Left renal pelvis (tissue), 4 donors: ENCODE data around the gene FANCI. TPM values are rescaled to one million over a fixed set of nuclear protein-coding genes. Genes with fewer than 3 reads are reported as not detected.

Experiments used
- DNase-seq, 4 donors: peaks; one replicate each; pipeline ENCODE4 v3.0.0-alpha.2; 2013; ENCODE audit warnings: low read depth in 4 of 4, low spot score in 3 of 4
- polyA plus RNA-seq, 4 donors: library from polyadenylated mRNA; unstranded; fragments of 120-200 nt; gene quantifications; one replicate each; pipeline ENCODE4 v1.2.1, GENCODE V29; 2013; ENCODE audit not compliant: insufficient read length in 4 of 4

Gene FANCI
- polyA plus RNA-seq, 4 donors = 27.9 to 40.4 (median 35.7) TPM

DNA sequence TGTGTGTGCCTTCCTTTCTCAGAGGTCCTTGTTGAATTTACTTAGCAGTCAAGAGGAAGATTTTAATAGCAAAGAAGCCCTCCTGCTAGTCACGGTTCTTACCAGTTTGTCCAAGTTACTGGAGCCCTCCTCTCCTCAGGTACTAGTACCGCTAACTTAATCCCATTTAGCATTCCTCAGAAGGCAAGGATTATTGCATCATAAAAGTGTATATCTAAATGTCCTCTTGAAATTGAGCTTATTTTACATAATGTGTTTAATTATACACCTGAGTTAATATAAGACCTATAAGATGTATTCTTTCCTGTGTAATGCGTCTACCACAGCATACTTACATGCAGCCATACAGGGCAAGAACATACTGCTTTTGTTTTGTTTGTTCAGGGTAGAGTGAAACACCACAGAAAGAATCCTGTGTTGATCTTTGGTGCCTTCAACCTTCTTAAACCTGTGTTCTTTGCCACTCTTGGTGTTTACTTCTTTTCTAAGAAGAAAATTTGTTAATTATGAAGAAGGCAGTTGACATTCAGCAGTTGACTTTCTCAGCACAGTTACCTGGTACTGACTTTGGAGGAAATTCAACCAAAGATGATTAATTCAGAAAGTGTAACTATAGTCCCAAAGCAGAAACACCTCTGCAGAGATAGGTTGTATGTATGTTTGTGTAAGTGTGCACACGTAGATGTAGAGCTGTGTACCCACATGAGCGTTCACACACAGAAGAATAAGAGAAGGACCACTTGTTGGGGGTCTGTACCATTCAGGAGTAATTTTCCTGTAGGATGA lies 57.7 kb downstream of the FANCI start:
- no peak for DNase-seq

DNA sequence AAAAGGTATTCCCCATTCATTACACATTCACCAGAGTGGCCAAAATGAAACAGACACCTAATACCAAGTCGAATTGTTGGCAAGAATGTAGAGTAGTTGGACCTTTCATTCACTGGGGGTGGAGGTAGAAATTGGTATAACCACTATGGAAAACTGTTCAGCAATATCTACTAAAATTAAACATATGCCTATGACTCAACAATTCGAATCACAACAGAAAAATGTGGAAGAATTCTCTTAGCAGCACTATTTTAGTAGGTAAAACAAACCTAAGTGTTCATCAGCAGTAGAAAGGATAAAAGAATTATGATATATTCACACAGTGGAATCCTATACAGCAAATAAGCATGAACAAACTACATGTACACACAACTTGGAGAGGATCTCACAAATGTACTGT lies 60.2 kb downstream of the FANCI start:
- DNase-seq = no peak

DNA sequence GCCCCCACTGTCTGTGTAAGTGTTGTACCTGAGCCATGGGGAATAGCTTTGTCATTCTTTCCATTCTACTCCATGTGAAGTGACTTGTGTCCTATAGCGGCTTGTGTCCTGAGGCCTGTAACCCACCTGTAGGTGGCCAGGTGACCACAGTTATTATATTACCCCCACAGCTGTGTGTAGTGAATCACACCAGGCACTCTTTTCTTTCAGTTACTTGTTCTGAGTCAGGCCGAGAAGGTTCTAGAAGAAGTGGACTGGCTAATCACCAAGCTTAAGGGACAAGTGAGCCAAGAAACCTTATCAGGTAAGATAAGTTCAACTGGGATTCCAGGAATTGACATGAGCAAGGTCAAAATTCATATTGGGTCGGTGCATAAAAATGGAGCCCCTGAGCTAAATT lies 61.6 kb downstream of the FANCI start:
- DNase-seq = no peak

- DNase-seq = no peak
Measured at GRCh38 chr15:89307046-89307587, 63.3 kb downstream of the FANCI start.

- no peak for DNase-seq
Measured at GRCh38 chr15:89307791-89308190, 64.0 kb downstream of the FANCI start.

DNA sequence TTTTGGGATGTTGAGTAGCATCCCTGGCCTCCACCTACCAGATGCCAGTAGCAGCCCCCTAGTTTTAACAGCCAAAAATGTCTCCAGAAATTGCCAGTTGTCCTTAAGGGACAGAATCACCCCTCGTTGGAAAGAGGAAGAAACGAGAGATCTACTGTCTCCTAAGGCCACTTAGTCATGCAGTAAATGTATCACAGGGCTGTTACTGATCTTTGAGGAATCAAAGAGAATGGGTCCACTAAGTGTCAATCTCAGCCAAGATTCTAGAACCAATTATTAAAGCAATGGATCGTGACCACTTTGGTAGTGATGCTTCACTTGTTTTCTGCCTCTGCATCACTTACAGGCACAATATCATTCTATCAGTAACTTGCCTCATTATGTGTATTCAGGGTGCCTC lies 64.5 kb downstream of the FANCI start:
- no peak for DNase-seq

DNA sequence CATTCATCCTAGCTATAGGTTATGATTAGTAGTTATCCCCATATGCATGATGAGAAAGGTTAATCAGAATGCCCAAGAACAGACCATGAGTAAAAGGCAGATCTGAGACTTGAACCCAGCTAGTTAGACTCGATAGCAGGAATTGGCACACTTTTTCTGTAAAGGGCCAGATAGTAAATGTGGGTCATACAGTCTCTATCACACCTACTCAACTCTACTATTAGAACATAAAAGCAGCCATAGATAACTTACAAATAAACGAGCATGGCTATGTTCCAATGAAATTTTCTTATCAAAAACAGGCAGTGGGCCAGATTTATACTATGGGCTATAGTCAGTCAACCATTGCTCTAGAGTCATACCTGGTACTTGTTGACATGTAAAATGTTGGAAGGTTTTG lies 66.2 kb downstream of the FANCI start:
- DNase-seq = no peak

- DNase-seq = no peak
Measured at GRCh38 chr15:89315375-89315929, 71.7 kb downstream of the FANCI start.

DNA sequence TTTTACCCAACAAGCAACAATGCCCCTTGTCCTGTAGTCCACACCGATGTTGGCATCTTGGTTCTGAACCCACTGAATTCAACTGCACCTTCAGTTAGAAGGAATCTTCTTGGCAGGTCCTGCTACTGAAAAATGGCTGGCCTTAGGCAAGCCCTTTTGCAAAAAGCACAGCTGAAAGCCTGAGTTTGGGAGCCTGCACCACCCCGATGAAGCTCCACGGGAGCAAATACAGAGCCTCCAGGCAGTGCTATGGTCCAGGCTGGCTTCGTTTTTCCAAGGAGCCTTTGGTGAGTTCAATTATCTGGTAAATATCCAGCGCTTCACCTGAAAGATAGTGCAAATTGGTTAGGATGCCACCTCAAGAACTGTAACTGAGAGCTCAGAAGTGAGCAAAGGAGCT lies 72.7 kb downstream of the FANCI start:
- DNase-seq = no peak

- no peak for DNase-seq
Measured at GRCh38 chr15:89317186-89317720, 73.5 kb downstream of the FANCI start.

GRCh38 chr15:89319678-89320077 lies 75.9 kb downstream of the FANCI start:
- DNase-seq = no peak

GRCh38 chr15:89320200-89320599 lies 76.4 kb downstream of the FANCI start:
- no peak for DNase-seq

DNA sequence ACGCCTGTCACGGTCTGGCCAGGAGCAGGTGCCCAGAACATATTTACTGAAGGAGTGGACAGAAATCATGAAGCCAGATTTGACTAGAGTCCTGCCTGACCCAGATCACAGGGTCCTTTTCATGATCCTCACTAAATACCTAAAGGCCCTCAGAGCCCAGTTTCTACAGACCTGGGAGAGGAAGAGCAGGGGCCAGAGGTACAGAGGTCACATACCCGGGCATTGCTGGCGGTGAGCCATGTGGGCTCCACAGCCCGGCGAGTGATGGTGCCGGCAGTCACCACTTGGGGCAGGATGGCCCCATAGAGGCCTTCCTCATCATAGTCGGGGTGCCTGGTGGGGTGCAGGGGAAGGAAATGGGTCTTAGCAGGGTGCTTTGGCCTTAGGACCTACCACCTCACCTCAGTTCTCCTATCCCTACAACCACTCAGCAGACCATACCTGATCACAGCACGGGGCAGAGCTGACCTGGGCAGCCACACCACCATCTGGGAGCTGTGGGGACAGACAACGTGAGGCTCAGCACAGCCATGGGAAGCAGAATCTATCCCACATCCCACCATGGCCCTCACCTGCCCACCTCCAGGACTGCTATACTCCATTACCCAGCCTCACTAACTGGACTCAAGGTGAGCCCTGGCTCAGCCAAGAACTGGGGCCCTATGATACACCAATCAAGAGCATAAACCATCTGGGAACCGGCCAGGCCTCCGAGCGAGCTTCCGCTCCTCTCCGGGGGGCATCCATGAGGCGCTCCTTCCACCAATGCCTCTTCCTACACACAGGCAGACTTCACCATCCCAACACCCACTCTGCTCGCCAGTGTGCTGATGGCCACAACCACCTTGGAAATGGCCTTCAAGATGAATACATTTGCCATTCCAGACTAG lies 78.0 kb downstream of the FANCI start:
- DNase-seq = no peak

GRCh38 chr15:89322822-89323221 lies 79.0 kb downstream of the FANCI start:
- DNase-seq = no peak

GRCh38 chr15:89323825-89324224 lies 80.0 kb downstream of the FANCI start:
- DNase-seq = no peak

DNA sequence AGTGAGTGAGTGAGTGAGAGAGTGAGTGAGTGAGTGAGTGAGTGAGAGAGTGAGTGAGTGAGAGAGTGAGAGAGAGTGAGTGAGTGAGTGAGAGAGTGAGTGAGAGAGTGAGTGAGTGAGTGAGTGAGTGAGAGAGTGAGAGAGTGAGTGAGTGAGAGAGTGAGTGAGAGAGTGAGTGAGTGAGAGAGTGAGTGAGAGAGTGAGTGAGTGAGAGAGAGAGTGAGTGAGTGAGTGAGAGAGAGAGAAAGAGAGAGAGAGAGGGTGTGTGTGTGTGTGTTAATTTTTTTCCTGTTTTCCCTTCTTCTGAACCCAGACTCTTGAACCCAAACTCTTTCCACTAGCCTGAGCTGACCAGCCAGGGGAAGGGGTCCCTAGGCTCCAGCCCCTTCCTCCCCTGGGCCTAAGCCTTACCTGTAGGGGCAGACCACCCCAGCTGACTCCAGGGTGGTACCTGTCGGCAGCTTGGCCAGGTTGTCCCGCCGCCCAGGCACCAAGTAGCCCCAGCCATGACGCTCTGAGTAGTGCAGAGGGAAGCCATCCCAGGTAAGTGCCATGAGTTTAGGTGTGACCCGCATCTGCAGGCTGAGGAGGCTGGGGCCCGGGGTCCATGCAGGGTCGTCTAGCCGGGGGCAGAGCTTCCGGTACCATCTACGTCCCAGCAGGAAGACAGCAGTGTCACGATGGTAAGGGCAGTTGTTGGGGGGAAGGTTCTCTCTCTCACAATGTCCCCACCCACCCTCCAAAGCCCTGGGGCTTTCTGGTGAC lies 81.4 kb downstream of the FANCI start:
- DNase-seq = no peak

DNA sequence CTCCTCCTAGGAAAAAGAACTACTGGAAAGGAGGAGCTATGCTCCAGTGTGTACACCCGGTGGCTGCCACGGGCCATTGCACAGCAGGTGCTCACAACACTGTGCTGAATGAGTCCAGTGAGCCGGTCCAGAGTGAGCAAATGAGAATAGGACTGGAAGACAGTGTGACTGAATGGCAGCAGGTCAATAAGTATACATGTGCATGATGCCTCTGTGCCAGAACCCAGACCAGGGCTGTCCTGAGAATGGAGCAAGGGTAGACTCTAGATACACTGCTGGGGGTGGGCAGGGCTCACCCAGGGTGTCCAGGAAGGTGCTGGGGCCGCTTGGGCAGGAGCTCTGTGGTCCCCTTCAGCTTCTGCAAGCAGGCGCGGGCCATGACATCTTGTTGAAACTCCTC lies 82.5 kb downstream of the FANCI start:
- no peak for DNase-seq

GRCh38 chr15:89327113-89327512 lies 83.3 kb downstream of the FANCI start:
- DNase-seq = no peak

- no peak for DNase-seq
Measured at GRCh38 chr15:89328398-89329254, 84.8 kb downstream of the FANCI start.
